ENCODE results near the gene ARMH2.
"Not testable (repeated sequence)": the region's sequence is repeated elsewhere in the genome, so short reads cannot be mapped to it uniquely, and the experiment has no call there.

ARMH2 gene

GRCh38 chr6:24761193-24761835, 37.4 kb downstream of the ARMH2 start:
- no peak overlapping the region for H3K4me3 ChIP-seq (ENCODE audit: control insufficient read depth, low read depth, low read length)
- no peak for DNase-seq (ENCODE audit: low read depth)
- TF ChIP-seq CTCF (conservative IDR thresholded peaks at IDR 0.05; ENCODE audit: control insufficient read depth, insufficient read depth, low read depth, low read length), result no peak

- DNase-seq (ENCODE audit: low read depth), result no peak
- no peak overlapping the region for H3K4me3 ChIP-seq (ENCODE audit: control insufficient read depth, low read depth, low read length)
- no peak for TF ChIP-seq CTCF (conservative IDR thresholded peaks at IDR 0.05; ENCODE audit: control insufficient read depth, insufficient read depth, low read depth, low read length)
Measured at GRCh38 chr6:24760210-24760609, 38.5 kb downstream of the ARMH2 start.

GRCh38 chr6:24759718-24760117, 39.0 kb downstream of the ARMH2 start:
- TF ChIP-seq CTCF (conservative IDR thresholded peaks at IDR 0.05; ENCODE audit: control insufficient read depth, insufficient read depth, low read depth, low read length), result no peak
- no peak for DNase-seq (ENCODE audit: low read depth)
- H3K4me3 ChIP-seq (ENCODE audit: control insufficient read depth, low read depth, low read length), result no peak overlapping the region

- no peak overlapping the region for H3K4me3 ChIP-seq (ENCODE audit: control insufficient read depth, low read depth, low read length)
- DNase-seq (ENCODE audit: low read depth), result no peak
- TF ChIP-seq CTCF (conservative IDR thresholded peaks at IDR 0.05; ENCODE audit: control insufficient read depth, insufficient read depth, low read depth, low read length), result no peak
Measured at GRCh38 chr6:24757611-24758010, 41.1 kb downstream of the ARMH2 start.

- no peak overlapping the region for H3K4me3 ChIP-seq (ENCODE audit: control insufficient read depth, low read depth, low read length)
- DNase-seq (ENCODE audit: low read depth), result peak; percentile 32
- TF ChIP-seq CTCF (conservative IDR thresholded peaks at IDR 0.05; ENCODE audit: control insufficient read depth, insufficient read depth, low read depth, low read length), result no peak
Measured at GRCh38 chr6:24755279-24755678, 43.4 kb downstream of the ARMH2 start.

GRCh38 chr6:24754378-24754777, 44.3 kb downstream of the ARMH2 start:
- DNase-seq (ENCODE audit: low read depth); H3K4me3 ChIP-seq (ENCODE audit: control insufficient read depth, low read depth, low read length): not testable (repeated sequence)

- H3K4me3 ChIP-seq (ENCODE audit: control insufficient read depth, low read depth, low read length), result no peak overlapping the region
- no peak for TF ChIP-seq CTCF (conservative IDR thresholded peaks at IDR 0.05; ENCODE audit: control insufficient read depth, insufficient read depth, low read depth, low read length)
- no peak for DNase-seq (ENCODE audit: low read depth)
Measured at GRCh38 chr6:24753545-24753944, 45.2 kb downstream of the ARMH2 start.
